ENCODE measurements around the gene PPFIBP1. TPM values are rescaled to one million over a fixed set of nuclear protein-coding genes. Genes with fewer than 3 reads are reported as not detected.
"Not testable (repeated sequence)": the region's sequence is repeated elsewhere in the genome, so short reads cannot be mapped to it uniquely, and the experiment has no call there.

PPFIBP1 gene
- total RNA-seq, 1 experiment from 2014 or later, result 88.6 TPM

DNA sequence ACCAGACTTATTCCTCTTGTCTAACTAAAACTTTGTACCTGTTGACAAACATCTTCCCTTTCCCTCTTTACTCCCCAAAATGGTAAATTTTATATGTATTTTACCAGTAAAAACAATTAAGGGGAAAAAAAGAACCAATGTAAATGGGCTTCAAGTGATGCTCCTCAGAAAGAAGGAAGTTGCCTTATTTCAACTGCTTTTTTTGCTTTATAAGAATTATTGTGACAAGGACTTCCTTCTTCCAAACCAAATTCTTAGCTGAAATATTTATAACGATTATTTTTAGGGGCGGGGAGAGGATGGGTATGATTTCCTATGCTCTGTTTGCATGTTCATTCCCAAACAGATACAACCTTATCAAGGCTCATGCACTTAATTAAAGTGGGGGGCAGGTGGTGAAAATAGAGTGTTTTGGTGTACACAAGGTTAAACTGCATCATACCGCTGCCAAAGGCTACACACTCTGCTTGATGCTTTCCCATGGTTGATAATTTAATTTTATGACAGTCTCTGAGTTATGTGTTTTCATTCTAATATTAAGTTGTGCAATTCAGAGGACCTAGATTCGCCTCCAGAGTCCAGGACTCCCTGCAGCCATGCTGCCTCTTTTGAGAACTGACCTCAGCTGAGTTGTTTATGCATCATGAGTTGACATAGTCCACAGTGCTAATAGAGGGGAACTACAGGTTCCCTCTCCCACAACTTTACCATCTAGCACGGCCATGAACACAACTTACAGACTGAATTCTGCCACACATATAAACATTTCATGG, 77.2 kb downstream of the PPFIBP1 start:
- in situ Hi-C loops (cut with HindIII; ENCODE audit: low pct_unique_long_range_greater_than_20kb, low sequenced_read_pairs); BruUV-seq (replicated peaks); intact Hi-C loops (cut with micrococcal nuclease; ENCODE audit: unreplicated experiment); ATAC-seq; H3K27me3 ChIP-seq (ENCODE audit: control insufficient read depth, insufficient read depth, low read length); H3K4me1 ChIP-seq (ENCODE audit: control insufficient read depth, insufficient read depth, low read length); H3K9me3 ChIP-seq (ENCODE audit: control insufficient read depth, insufficient read depth, low read depth, low read length); H3K27ac ChIP-seq (ENCODE audit: low read length); CTCF ChIA-PET; H3K36me3 ChIP-seq (ENCODE audit: control insufficient read depth, insufficient read depth, low read length); DNase-seq (ENCODE audit: low read depth, low spot score); H3K4me3 ChIP-seq (ENCODE audit: low read depth in 2 of 2, low read length in 2 of 2): not testable (repeated sequence)
- POLR2A ChIA-PET, result interaction anchor here (0.7 kb wide), 1 partner anchor 13 kb away, joined by 3 read pairs; no protein-coding TSS in a partner anchor

DNA sequence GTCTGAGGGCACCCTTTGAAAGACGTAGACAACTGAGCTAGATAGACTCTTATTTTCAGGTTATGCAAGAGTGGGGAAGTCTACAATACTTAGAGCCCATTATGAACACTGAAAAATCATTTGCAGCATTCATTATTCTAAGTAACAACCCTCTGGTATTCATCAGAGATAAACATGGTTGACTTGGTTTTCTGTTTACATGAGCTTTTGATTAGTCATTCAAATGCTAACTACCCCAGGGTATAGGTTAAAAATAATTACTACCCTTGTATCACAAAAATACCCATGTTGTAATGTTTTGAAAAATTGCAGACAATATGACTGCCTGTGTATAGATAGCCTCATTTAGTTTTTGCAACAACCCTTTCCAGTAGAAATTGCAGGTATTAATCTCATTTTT, 78.5 kb downstream of the PPFIBP1 start:
- no peak for ATAC-seq
- no peak overlapping the region for H3K4me3 ChIP-seq (ENCODE audit: low read depth in 2 of 2, low read length in 2 of 2)
- no peak for DNase-seq (ENCODE audit: low read depth, low spot score)
- H3K27me3 ChIP-seq (ENCODE audit: control insufficient read depth, insufficient read depth, low read length), result no peaks in the 10 kb centered on the region
- TF ChIP-seq POLR2AphosphoS5 (IDR thresholded peaks at IDR 0.05; ENCODE audit: low read depth, low read length) (no peak), TCF7L2 (IDR thresholded peaks at IDR 0.05; ENCODE audit: low read depth, low read length) (no peak), SIN3A (IDR thresholded peaks at IDR 0.05; ENCODE audit: borderline replicate concordance, insufficient read depth, low read depth, low read length) (no peak)
- TF ChIP-seq, protein P1, sequence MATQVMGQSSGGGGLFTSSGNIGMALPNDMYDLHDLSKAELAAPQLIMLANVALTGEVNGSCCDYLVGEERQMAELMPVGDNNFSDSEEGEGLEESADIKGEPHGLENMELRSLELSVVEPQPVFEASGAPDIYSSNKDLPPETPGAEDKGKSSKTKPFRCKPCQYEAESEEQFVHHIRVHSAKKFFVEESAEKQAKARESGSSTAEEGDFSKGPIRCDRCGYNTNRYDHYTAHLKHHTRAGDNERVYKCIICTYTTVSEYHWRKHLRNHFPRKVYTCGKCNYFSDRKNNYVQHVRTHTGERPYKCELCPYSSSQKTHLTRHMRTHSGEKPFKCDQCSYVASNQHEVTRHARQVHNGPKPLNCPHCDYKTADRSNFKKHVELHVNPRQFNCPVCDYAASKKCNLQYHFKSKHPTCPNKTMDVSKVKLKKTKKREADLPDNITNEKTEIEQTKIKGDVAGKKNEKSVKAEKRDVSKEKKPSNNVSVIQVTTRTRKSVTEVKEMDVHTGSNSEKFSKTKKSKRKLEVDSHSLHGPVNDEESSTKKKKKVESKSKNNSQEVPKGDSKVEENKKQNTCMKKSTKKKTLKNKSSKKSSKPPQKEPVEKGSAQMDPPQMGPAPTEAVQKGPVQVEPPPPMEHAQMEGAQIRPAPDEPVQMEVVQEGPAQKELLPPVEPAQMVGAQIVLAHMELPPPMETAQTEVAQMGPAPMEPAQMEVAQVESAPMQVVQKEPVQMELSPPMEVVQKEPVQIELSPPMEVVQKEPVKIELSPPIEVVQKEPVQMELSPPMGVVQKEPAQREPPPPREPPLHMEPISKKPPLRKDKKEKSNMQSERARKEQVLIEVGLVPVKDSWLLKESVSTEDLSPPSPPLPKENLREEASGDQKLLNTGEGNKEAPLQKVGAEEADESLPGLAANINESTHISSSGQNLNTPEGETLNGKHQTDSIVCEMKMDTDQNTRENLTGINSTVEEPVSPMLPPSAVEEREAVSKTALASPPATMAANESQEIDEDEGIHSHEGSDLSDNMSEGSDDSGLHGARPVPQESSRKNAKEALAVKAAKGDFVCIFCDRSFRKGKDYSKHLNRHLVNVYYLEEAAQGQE (IDR thresholded peaks at IDR 0.05; ENCODE audit: insufficient read depth in 1 of 2, low read depth in 2 of 2, low read length in 1 of 2), result no peak
- TF ChIP-seq, protein P2, sequence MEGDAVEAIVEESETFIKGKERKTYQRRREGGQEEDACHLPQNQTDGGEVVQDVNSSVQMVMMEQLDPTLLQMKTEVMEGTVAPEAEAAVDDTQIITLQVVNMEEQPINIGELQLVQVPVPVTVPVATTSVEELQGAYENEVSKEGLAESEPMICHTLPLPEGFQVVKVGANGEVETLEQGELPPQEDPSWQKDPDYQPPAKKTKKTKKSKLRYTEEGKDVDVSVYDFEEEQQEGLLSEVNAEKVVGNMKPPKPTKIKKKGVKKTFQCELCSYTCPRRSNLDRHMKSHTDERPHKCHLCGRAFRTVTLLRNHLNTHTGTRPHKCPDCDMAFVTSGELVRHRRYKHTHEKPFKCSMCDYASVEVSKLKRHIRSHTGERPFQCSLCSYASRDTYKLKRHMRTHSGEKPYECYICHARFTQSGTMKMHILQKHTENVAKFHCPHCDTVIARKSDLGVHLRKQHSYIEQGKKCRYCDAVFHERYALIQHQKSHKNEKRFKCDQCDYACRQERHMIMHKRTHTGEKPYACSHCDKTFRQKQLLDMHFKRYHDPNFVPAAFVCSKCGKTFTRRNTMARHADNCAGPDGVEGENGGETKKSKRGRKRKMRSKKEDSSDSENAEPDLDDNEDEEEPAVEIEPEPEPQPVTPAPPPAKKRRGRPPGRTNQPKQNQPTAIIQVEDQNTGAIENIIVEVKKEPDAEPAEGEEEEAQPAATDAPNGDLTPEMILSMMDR (IDR thresholded peaks at IDR 0.05), result no peak
- peaks cover 6% of the 10 kb centered on the region; the same call in 1 of the 2 replicates for H3K9me3 ChIP-seq (ENCODE audit: control insufficient read depth, insufficient read depth, low read depth, low read length)
- ChIA-PET POLR2A (no interaction called here), CTCF (no interaction called here)
- intact Hi-C loops (cut with micrococcal nuclease; ENCODE audit: unreplicated experiment) (no loop called here), in situ Hi-C loops (cut with HindIII; ENCODE audit: low pct_unique_long_range_greater_than_20kb, low sequenced_read_pairs) (no loop called here)
- H3K36me3 ChIP-seq (ENCODE audit: control insufficient read depth, insufficient read depth, low read length), result no peaks in the 10 kb centered on the region
- BruUV-seq (replicated peaks), result no TSS peak
- H3K4me1 ChIP-seq (ENCODE audit: control insufficient read depth, insufficient read depth, low read length), result peaks cover 12% of the 10 kb centered on the region
- no peak overlapping the region for H3K27ac ChIP-seq (ENCODE audit: low read length)

DNA sequence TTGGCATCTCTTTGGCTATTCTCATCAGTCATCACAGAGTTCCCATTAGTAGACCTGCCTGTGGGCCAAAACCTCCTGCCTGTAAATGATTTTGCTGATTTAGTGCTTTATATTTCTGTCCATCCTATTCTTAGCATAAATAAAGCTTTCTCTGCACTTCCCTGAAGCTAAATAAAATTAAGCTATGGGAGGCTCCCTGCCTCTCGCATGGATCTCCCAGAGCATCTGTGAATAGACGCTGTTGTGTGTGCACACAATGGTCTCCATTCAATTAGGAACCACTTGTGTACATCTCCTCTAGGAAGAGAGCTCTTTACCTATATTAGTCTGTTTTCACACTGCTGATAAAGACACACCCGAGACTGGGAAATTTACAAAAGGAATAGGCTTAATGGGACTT, 80.4 kb downstream of the PPFIBP1 start:
- intact Hi-C loops (cut with micrococcal nuclease; ENCODE audit: unreplicated experiment) (no loop called here), in situ Hi-C loops (cut with HindIII; ENCODE audit: low pct_unique_long_range_greater_than_20kb, low sequenced_read_pairs) (no loop called here)
- BruUV-seq (replicated peaks), result no TSS peak
- H3K9me3 ChIP-seq (ENCODE audit: control insufficient read depth, insufficient read depth, low read depth, low read length), result peaks cover 6% of the 10 kb centered on the region; the same call in 1 of the 2 replicates
- no peaks in the 10 kb centered on the region for H3K36me3 ChIP-seq (ENCODE audit: control insufficient read depth, insufficient read depth, low read length)
- no peak for ATAC-seq
- no peak overlapping the region for H3K4me3 ChIP-seq (ENCODE audit: low read depth in 2 of 2, low read length in 2 of 2)
- no peak for DNase-seq (ENCODE audit: low read depth, low spot score)
- ChIA-PET CTCF (no interaction called here), POLR2A (interaction anchor here (0.5 to 0.9 kb wide), 2 partner anchors 15 to 589 kb away, joined by 3 to 4 read pairs; no protein-coding TSS in a partner anchor)
- H3K27ac ChIP-seq (ENCODE audit: low read length), result no peak overlapping the region
- peaks cover 12% of the 10 kb centered on the region for H3K4me1 ChIP-seq (ENCODE audit: control insufficient read depth, insufficient read depth, low read length)
- H3K27me3 ChIP-seq (ENCODE audit: control insufficient read depth, insufficient read depth, low read length), result no peaks in the 10 kb centered on the region
- no peak for TF ChIP-seq POLR2AphosphoS5 (IDR thresholded peaks at IDR 0.05; ENCODE audit: low read depth, low read length)
- TF ChIP-seq, protein P2 (IDR thresholded peaks at IDR 0.05), result no peak
